ENCODE measurements around the gene HSBP1. TPM values are rescaled to one million over a fixed set of nuclear protein-coding genes. Genes with fewer than 3 reads are reported as not detected.

HSBP1 gene
- total RNA-seq, 1 experiment from 2014 or later, result 216 TPM

- no TSS peak for BruUV-seq (replicated peaks)
- no peak for DNase-seq
- H3K36me3 Mint-ChIP-seq (ENCODE audit: insufficient read depth, unreplicated experiment), result no peaks in the 10 kb centered on the region
- CTCF ChIA-PET, result no interaction called here
- peaks cover 58% of the 10 kb centered on the region for H3K27me3 Mint-ChIP-seq (ENCODE audit: unreplicated experiment)
- no peaks in the 10 kb centered on the region for H3K4me1 Mint-ChIP-seq (ENCODE audit: low read depth, unreplicated experiment)
- TF ChIP-seq CTCF (IDR thresholded peaks at IDR 0.05; ENCODE audit: unreplicated experiment), result no peak
- no peak overlapping the region for H3K27ac Mint-ChIP-seq (ENCODE audit: unreplicated experiment)
- H3K9me3 Mint-ChIP-seq (ENCODE audit: low read depth, unreplicated experiment), result peaks cover 2% of the 10 kb centered on the region
- H3K4me3 Mint-ChIP-seq (ENCODE audit: low read depth, unreplicated experiment), result no peak overlapping the region
- intact Hi-C loops (cut with micrococcal nuclease; ENCODE audit: unreplicated experiment), result no loop called here
Observed at GRCh38 chr16:83862661-83863060, 54.9 kb downstream of the HSBP1 start.

GRCh38 chr16:83863682-83864081 lies 55.9 kb downstream of the HSBP1 start:
- BruUV-seq (replicated peaks), result no TSS peak
- H3K4me3 Mint-ChIP-seq (ENCODE audit: low read depth, unreplicated experiment), result no peak overlapping the region
- H3K4me1 Mint-ChIP-seq (ENCODE audit: low read depth, unreplicated experiment), result no peaks in the 10 kb centered on the region
- no peak for DNase-seq
- peaks cover 52% of the 10 kb centered on the region for H3K27me3 Mint-ChIP-seq (ENCODE audit: unreplicated experiment)
- intact Hi-C loops (cut with micrococcal nuclease; ENCODE audit: unreplicated experiment), result no loop called here
- no peak for TF ChIP-seq CTCF (IDR thresholded peaks at IDR 0.05; ENCODE audit: unreplicated experiment)
- no peak overlapping the region for H3K27ac Mint-ChIP-seq (ENCODE audit: unreplicated experiment)
- CTCF ChIA-PET, result no interaction called here
- no peaks in the 10 kb centered on the region for H3K36me3 Mint-ChIP-seq (ENCODE audit: insufficient read depth, unreplicated experiment)
- H3K9me3 Mint-ChIP-seq (ENCODE audit: low read depth, unreplicated experiment), result peaks cover 2% of the 10 kb centered on the region

Other genes starting within 250 kb of the HSBP1 start
- gene MLYCD, start 91.1 kb downstream of the HSBP1 start, total RNA-seq (2022), result 10.3 and 11.0 TPM in 2 replicates
- gene OSGIN1, start 145.3 kb downstream of the HSBP1 start, total RNA-seq (2022), result 13.9 and 15.6 TPM in 2 replicates
- 0.28 and 1.2 TPM in 2 replicates for gene NECAB2, start 160.3 kb downstream of the HSBP1 start, total RNA-seq (2022)
- gene SLC38A8, start 234.8 kb downstream of the HSBP1 start, total RNA-seq (2022), result not detected in 2 replicates

Measured in Calu3 (cell line).